ENCODE data around the gene ATP1A2.
A peak's percentile ranks its signal among the peaks of the same experiment; 100 is the strongest.

Gene ATP1A2

DNA sequence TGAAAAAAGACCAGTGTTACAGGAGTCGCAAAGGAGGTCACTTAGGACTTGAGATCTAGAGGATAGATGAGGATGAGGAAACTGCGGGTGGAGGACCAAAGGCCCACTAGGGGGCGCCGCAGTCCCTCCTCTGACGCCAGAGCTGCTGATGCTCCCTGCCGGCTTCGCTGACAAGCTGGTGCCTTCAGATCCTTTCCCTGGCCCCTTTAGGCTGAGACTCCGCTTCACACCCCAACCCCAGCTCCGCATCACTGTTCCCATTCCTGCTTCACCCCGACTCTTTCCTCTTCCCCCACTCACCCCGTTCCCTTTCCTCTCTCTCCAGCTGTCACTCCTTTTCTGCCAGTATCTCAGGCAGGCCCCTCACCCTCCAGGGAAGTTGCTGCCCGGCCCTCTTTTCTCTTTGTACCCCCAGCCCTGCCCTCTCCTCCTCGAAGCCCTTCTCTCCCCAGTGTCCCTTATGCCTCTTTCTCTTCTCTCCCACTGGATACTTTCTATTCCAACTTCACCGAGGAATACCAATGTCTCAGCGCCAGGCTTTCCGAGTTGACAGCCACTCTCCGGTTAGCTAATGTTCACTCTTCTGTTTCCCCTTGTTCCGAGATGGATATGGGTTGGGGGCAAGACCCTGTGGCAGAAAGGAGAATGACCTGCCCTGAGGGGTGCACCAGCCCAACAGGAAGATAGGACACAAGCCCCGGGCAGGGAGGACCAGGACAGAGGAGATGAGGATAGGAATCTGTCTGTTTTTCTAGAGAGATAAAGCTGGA, 29.7 kb upstream of the ATP1A2 start:
- DNase-seq (ENCODE audit: low read depth in 2 of 2) = peak in 1 of 2 experiments; percentile 15

DNA sequence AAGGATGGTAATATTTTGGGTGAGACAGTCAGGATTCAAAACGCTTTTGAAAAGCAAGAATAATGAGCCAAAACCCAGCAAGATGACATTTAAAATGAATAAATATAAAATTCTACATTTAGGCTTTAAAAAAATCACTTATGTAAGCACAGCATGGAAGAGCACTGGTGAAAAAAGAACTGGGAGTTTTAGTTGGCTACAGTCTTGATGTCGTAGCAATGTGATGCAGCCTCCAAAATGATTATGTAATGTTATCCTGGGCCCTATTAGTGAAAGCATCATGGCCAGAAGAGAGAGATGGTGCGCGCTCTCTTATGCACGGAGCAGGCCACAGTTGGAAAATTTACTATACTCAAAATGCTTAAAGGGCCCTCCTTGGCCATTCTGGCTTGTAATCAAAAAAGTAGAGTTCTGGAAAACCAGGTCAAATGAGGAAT, 29.1 kb upstream of the ATP1A2 start:
- no peak for DNase-seq (ENCODE audit: low read depth in 2 of 2)

DNA sequence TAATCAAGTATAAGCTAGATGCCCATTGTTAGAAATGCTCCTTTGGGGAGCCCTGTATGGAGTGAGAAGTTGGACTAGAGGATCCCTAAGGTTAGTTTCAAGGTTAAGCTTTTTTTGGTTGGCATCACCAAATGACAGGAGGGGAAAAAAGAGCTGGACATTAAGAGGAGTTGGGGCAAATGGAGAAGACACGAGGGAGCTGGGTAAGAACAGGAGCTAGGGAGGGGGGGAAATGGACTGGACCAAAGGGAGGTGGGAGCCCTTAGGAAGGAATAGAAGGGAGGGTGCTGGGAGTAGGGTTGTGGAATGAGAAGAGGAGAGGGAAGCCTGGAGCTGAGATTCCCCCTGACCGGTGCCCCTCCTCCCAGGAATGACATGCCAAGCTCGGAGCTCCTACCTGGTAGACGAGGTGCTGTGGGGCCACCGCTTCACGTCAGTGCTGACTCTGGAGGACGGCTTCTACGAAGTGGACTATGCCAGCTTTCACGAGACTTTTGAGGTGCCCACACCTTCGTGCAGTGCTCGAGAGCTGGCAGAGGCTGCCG, 28.4 kb upstream of the ATP1A2 start:
- DNase-seq (ENCODE audit: low read depth in 2 of 2) = no peak

DNA sequence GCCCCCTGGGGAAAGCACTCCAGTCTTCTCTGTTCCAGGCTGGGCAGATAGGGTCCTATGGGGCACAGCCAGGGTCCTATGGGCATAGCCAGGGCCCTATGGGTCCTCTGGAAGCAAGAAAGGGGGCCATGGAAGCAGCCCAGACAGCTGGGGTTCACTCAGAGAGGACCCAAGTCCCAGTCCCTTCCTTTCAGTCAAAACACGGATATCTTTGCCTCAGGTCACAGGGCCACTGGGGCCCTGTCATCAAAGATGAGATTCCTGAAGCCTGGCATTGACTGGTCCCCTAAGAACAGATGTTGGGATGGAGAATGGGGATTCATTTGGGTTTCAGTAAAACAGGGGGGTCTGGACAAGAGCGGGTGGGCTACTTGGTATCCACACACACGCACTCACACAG, 25.7 kb upstream of the ATP1A2 start:
- DNase-seq (ENCODE audit: low read depth in 2 of 2) = no peak

DNA sequence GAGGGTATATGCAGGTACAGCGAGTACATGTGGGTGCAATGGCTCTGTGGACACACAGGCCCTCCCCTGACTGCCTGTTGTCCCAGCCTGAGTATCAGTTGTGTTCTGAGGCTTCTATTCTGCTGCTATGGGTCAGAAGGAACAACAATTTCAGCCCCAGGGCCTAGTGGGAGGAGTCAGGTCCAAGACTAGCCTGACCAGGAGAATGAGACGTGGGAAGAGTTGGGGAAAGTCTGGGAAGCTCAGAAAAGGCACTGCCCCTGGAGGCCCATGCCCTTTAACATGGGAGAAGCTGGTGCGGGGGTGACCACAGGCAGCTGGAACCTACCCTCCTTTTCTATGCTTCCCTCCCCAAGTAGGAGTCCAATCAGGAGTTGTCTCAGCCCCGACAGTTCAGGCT, 24.8 kb upstream of the ATP1A2 start:
- no peak for DNase-seq (ENCODE audit: low read depth in 2 of 2)

DNA sequence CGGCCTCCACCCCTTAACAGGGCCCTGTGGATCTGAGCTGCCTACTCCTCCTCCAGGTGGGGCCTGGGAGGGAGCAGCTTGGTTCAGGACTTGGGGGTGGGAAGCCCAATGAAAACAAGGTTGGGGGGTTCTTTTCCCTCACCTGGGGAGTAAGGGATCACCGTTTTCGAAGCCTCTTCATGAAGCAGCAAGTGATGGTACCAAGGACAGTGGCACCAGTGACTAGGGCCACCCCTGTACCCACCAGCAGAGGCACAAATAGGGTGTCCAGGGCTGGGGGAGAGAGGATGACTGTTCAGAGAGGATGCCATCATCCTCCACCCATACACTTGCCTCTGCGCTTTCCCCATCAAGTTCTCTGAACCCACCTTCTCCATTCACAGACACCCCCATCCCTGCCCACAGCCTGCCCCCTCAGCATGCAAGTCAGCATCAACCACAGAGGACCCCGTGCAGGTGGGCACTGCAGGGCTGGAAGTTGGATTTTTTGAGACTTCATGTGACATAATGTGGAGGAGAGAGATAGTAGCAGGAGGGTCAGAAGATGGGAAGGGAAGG, 23.8 kb upstream of the ATP1A2 start:
- no peak for DNase-seq (ENCODE audit: low read depth in 2 of 2)

DNA sequence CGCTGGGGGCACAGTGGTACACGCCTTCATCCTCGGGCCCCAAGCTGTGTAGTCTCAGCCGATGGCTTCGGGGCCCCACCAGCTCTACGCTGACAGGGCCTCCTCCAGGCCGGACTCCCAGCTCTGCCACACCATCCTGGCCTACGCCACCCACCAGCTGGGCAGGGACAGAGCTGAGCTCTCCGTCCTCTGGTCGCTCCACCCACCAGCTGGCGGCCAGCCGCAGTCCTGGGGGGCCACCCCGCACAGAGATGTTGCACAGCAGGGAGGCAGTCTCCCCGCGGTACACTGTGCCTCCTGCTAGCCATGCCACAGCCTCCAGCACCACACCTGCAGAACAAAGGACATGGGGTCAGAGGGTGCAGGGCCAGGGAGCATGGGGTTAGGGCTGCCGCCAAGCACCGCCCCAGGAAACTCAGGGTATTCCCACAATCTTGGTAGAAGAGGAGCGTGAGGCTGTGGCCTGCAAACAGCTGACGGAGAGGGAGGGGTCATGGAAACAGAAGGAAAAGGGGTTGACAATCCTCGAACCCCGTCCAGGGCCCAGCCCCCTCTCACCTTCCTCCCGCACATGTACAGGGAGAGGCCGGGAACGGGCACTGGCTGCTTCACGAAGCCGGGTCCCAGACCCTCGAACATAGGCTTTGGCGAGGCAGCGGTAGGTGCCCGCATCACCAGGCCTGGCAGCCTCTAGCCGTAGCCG, 23.0 kb upstream of the ATP1A2 start:
- no peak for DNase-seq (ENCODE audit: low read depth in 2 of 2)

DNA sequence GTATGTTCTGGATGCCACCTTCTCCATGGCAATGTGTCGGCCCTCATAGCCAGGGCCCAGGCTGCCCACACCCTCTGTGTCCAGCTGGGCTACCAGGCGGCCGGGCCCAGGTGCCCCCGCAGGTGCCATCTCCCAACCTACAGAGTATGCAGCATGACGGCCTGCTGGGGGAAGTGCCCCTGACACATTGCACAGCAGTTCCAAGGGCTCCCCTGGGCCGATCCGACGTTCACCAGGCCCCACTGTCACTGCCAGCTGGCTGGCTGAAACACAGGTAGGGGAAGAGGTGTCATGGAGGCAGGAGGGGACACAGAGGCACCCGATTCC, 22.5 kb upstream of the ATP1A2 start:
- no peak for DNase-seq (ENCODE audit: low read depth in 2 of 2)

DNA sequence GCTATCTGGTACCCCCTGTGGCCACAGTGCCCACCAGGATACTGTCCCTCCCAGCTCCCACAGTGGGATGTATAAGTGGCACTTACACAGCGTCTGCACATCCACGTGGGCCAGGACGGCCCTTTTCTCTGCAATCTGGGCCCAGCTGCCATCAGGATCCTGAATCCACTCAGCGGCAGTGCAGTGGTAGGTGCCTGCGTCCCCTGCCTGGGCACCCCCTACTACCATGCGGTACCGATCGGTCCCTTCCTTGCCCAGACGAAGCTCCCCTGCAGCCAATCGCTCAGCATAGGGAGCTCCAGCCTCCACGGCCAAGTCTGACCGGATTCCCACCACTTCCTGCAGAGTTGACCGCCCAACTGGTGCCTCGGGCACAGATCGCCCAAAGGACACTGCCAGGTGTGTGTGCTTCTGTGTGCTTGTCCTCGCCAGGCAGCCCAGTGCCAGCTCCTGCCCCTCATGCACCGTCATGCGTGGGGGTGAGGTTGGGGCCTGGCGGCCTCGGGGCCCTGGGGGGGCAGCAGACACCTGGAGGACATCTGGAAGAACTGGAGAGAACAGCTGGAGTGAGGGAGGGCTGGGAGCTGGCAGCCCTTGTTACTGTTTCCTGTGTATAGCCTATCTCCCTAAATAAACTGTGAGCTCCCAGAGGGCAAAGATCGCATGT, 21.8 kb upstream of the ATP1A2 start:
- DNase-seq (ENCODE audit: low read depth in 2 of 2) = no peak

DNA sequence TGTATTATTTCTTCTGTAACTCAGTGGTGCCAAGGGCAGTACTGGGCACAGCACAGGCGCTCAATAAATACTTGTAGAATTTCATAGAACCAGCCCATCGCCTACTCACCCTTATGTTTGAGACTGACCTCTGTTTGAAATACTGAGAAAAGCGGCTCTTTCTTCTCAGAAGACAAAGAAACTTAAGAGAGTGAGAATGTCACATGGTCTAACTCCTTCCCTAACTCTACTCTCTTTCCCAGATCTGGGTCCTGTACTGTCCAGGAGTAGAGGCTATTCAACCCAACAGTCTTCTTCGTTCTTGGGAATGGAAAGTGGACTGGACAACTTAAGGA, 21.3 kb upstream of the ATP1A2 start:
- no peak for DNase-seq (ENCODE audit: low read depth in 2 of 2)

DNA sequence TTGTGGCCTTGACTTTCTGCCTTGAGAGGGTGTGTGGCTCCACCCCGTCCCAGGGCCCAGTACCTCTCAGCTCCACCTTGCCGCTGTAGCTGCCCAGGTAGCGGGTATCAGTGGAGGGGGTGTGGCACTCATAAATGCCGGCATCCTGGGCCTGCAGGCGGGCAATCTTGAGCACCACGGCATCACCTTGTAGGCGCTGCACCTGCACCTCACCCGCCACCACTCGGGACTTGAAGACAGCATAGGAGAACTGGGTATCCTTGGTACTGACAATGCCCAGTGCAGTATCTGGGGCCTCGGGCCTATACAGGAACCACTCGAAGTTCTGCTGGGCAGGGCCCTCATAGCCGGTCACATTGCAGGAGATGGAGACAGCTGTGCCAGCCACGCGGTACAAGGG, 20.8 kb upstream of the ATP1A2 start:
- DNase-seq (ENCODE audit: low read depth in 2 of 2) = no peak

DNA sequence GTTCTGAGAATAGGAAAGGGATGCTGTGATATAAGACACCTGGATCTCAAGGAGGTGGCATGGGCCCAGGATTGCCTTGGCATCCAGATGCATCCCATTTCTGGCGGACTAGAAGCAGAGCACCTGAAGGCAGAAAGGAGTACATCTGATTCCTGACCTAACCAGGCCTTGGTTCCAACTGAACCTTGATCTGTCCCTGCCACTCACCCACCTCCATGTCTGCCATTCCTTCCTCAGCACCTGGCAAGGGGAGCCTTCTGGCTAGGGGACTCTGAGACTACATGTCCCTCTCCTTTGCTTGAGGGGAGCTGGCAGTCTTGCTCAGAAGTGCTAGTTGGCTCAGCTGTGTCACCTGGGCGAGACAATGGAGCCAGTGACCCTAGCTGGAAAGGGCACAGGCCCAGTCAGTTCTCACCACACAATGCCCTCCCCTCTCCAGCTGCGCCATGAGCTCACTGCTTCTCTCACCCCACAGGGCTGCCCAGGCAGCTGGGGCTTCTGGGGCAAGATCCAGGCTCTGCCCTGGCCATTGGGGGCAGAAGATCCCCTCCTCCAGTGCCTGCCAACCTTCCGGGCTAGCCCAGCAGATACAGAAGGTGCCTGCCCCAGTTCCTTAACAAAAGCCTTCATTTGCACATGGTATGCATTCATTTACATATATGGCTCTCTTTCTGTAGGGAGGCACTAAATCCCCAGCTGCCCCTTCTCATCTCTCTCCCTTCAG, 20.0 kb upstream of the ATP1A2 start:
- DNase-seq (ENCODE audit: low read depth in 2 of 2) = no peak

DNA sequence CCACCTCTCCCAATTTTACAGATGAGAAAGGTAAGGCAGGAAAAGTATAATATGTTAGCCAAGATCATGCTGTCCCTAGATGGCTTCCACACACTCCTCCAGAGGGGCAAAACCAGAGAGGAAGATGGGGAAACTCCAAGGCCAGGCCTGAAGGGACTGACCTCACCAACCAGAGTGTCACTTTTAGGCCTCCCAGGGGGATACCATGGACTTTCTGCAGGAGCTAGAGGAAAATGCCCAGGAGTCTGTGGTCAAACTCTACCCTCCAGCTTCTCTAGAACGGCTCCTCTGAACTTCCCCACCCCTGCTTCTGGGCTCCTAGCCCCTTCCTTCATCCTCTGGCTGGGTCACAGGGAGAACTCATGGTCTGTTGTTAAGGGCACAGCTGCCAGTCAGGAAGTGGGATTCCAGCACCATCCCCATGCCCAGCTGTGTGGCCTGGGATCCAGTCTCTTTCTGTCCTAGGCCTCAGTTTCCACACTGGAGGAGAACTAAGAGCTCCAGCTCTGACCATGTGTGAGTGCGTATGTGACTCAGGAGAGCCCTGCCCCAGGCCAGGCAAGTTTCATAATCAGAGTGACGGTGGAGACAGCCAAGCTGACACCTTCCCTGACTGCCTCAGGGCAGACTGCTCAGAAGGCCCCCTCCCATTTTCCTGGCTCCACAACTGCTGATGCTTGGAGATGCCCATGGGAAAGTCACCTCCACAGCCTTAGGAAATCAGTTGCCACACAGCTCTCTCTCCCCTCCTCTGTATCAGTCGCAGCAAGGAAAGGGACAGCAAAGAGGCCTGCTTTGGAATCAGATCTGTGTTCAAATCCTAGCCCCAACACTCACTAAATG, 19.1 kb upstream of the ATP1A2 start:
- no peak for DNase-seq (ENCODE audit: low read depth in 2 of 2)

DNA sequence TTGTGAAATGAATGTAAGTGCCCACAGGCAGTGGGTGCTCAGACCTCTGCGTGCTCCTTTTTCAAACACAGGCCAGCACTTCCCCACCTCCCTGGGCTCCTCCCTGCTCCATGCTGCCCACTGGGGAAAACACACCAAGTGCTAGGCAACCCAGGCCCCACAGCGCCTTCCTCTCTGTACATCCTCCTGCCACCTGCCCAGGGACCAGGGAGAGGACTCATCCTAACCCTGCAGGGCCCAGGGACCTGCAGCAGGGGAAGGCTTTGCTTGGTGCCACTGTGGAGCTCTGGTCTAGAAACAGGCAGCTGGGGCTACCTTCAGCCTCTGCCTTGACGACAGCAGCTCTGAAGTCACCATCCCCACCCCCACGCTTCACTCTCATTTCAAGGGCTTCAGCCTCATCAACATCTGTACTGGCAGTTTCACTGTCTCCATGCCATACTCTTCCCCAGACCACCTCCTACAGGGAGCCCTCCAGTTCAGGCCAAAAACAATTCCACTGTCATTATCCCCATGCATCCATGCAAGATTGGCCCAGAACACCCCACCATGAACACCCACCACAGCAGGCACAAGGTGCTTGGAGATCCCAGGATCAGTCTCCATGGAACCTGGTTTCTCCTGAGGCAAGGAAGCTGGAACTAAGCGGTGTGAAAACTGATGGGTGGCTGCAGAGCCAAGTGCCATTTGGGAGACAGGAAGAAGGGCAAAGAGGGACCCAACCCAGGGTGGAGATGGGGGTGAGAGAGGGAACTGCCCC, 18.2 kb upstream of the ATP1A2 start:
- DNase-seq (ENCODE audit: low read depth in 2 of 2) = no peak

DNA sequence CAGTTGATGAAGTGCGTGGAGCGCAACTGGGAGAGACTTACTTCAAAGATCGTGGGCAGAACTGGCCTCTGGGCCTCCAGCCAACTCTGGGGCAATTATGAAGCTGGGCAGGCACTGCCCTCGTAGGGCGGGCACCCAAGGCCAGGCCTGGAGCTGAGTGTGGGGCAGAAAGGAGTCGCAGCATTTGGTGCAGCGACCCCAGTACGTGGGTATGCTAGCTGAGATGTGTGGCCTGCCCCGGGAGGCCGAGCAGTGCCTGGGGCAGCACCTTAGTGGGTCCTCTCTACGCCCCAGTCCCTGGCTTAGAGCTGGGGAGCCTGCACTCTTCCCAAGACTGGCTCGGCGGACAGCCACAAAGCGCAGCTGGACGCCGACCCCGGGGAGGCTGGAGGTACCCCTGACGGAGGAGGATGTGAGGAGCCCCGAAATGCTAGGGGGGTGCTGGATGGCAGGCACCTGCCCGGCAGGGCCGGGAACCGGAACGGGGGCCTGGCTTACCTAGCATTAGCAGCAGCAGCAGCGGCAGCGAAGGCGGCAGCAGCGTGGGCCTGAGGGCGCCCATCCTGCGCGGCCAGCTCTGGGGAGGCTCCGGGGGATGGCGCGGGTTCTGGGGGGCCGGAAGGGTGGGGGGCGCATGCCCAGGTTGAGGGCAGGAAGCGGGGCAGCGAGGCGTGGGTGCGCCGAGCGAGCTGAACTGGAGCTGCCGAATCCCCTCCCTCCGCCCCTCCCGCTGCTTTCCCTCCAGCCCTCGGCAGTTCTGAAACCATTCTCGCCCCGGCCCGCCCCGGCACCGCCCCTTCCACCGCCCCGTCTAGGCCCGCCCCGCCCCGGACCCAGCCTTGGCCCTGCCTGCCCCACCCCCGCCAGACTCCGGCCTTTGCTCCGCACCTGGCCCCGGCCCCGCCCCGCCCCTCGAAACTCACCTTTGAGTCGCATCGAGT, 17.4 kb upstream of the ATP1A2 start, which contains the start of gene IGSF8:
IGSF8 (minus strand) TSS at position 709 of the 941 bp plus-strand sequence; CDS start at position 562, 147 bp downstream.
- DNase-seq (ENCODE audit: low read depth in 2 of 2) = peak in 1 of 2 experiments; percentile 39

DNA sequence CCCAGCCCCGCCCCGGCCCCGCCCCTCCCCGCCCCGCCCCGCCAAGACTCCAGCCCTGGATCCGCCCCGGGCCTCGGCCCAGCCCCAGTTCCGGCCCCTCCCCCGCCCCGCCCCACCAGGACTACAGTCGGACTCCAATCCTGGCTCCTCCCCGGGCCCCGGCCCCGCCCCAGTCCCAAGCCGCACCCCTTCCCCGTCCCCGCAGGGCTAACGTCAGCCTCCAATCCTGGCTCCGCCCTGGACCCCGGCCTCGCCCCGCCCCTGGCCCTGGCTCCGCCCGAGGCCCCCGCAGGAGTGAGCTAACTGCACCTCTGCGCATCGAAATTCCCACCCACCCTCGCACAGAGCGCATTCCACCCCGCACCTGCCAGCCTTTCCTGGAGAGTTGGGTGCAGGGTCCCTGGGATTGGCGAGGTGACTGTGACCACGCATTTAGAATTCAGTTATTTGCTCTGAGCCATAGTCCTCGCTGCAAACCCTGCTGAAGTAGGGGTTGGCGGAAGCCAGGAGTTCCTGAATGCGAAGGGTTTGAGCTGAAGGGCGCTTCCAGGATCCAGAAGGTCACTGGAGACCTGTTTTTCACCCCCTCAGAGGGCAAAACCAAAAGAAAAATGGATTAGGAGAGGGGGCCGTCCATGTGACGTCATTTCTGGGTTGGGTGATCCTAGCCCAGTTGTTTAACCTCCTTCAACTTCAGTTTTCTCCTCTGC, 16.6 kb upstream of the ATP1A2 start:
- DNase-seq (ENCODE audit: low read depth in 2 of 2) = peak; percentile 78 to 80

DNA sequence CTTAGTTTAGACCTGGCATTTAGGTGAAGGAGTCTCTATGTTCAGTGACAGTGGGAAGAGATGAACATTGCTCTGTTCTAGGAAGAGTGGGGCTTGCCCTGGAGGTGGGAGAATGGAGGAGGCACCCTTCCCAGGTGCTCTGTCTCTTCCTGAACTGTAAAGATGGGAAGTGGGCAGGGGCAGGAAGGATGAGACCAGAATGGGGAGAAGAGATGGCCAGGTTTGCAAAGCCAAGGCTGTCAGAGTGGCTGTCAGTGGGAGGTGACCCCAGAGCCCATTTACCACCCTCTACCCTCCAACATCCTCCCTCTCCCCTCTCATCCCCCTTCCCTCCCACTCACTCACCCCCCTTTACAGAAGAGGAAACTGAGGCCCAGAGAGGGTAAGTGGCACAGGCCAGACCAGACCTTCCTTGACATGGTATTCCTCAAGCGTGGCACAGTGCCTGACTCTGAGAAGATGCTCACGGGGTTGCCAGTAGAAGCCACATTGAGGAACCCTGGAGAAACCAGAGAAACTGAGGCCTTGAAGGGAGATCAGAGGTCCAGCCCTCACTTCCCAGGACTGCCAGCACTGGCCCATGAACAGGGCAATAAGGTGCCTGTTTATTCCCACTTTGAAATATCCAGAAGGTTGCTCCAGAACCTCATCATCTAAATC, 15.7 kb upstream of the ATP1A2 start:
- no peak for DNase-seq (ENCODE audit: low read depth in 2 of 2)
